Measurements from ENCODE around the gene GSC.
A peak's percentile ranks its signal among the peaks of the same experiment; 100 is the strongest.
"Not testable (repeated sequence)": the region's sequence is repeated elsewhere in the genome, so short reads cannot be mapped to it uniquely, and the experiment has no call there.

The GSC gene
- 0 to 0.25 (median 0) reads per million in 9 experiments for total RNA-seq

DNA sequence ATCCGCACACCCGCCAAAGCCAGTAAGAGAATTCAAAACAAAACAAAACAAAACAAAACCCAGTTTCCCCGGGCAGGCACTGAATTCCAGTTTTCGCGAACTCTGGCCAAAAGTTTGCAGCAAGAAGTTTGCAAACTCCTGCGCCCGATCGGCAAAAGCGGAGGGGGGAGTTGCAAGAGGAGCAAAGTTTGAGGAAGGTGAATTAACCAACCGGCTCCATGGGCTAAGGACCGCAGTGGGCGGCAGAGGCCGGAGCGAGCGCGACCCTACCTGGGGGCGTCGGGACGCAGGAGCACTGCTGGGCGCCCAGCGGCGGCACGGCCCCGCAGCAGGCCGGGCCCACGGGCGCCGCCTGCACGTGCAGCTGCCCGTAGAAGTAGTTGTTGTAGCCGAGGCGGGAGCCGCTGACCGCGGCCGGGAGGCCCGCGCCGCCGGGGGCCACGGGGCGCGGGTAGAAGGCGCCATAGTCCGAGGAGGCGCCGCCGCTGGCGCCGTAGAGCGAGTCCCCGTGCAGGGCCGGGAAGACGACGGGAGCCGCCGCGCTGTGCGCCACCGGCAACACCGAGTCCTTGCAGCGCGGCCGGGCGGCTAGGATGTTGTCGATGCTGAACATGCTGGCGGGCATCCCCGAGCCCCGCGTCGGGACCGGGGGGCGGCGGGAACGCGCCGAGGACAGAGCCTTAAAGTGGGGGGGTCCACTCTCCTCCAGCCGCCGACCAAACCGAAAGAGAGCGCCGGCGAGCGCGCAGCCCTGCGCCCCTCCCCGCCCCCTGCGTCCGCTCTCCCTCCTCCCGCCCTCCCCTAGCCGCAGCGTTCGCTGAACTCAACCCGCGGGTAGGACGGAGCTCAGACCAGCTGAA, at the start of gene GSC:
Gene GSC (minus strand): TSS at position 723 of the 860 bp plus-strand sequence. CDS start 98 bp downstream, at position 625.
- ATAC-seq (replicated peaks), result peak; percentile 27
- Mint-ChIP-seq H3K36me3 (ENCODE audit: insufficient read depth) (peaks cover 19% of the 10 kb centered on the region), H3K9me3 (no peaks in the 10 kb centered on the region)

DNA sequence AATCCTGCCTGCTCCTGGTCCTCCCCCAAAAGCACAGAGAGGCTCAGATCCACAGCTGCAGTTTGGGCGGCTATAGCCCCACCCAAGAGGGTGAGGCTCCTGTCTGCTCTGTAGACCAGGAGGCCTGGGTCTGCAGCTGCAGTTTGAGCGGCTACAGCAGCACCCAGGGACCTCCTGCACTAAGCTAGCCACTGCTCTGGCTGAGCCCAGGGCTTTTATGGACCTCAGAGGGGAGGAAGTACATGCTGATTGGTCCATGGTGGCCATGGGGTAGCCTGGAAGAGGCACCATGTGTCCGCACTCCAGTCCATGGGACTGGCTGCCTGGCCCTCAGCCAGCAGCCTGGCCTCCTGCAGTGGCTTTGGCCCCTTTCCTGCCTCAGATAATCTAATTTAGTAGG, 49.6 kb upstream of the GSC start:
- Mint-ChIP-seq H3K4me3 (no peak overlapping the region), H3K27me3 (peaks cover 17 to 31% of the 10 kb centered on the region in 2 donors), H3K27ac (no peak overlapping the region), H3K9me3 (no peaks in the 10 kb centered on the region), H3K4me1 (ENCODE audit: low read depth in 2 of 2) (no peaks in the 10 kb centered on the region), H3K36me3 (ENCODE audit: insufficient read depth) (no peaks in the 10 kb centered on the region)
- ATAC-seq (replicated peaks) (no peak), DNase-seq (no peak)

More for the DNA sequence above, at the start of gene GSC:
- Mint-ChIP-seq H3K4me1 (ENCODE audit: low read depth in 2 of 2) (peaks cover 8 to 14% of the 10 kb centered on the region in 2 donors), H3K27ac (peak within 1 kb of the TSS in 1 of 2 donors; percentile 82), H3K4me3 (peak within 1 kb of the TSS; percentile 81 to 86), H3K27me3 (peaks cover 83 to 94% of the 10 kb centered on the region in 2 donors)
- no peak for DNase-seq

DNA sequence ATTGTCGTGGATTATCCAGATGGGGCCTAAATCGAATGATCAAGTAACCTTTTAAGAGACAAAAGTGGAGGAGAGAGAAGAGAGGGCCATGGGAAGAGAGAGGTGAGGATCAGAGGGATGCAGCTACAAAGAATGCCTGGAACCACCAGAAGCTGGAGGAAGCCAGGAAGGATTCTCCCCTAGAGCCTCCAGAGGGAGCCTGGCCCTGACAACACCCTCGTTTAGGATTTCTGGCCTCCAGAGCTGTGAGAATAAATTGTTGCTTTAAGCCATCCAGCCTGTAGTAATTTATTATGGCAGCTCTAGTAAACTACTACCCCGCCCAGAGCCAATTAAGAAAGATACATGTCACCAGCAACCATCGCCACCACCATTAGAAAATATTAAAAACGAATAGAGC, 46.2 kb upstream of the GSC start:
- no peaks in the 10 kb centered on the region for H3K36me3 Mint-ChIP-seq (ENCODE audit: insufficient read depth)
- ATAC-seq (replicated peaks) (no peak), DNase-seq (no peak)
- H3K27me3 Mint-ChIP-seq, result peaks cover 10 to 33% of the 10 kb centered on the region in 2 donors
- no peaks in the 10 kb centered on the region for H3K4me1 Mint-ChIP-seq (ENCODE audit: low read depth in 2 of 2)
- no peak overlapping the region for H3K4me3 Mint-ChIP-seq
- no peaks in the 10 kb centered on the region for H3K9me3 Mint-ChIP-seq
- H3K27ac Mint-ChIP-seq, result no peak overlapping the region

DNA sequence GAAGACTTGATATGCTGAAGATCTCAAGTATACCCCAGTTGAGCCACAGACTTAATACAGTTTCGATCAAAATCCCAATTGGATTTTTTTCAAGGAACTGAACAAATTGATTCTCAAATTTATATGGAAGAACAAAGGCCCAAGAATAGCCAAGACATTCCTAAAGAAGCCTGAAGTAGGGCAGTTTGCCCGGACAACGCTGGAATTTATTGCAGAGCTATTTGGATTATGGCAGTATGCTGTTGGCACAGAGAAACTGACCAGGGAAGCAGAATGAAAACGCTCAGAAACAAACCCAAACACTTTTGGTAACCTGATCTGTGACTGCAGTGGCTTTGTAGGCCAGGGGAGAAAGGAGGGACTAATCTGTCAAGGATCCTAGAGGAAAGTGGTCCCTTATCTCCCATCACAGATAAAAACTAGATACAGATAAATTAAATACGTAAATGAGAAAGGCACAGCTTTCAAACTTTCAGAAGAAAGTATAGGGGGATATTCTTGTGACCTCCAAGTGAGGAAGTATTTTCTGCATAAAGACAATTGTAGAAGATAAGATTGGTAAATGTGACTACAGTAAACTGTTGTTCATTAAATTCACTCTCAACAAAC, 35.9 kb upstream of the GSC start:
- ATAC-seq (replicated peaks) (no peak), DNase-seq (no peak)
- H3K9me3 Mint-ChIP-seq, result no peaks in the 10 kb centered on the region
- no peaks in the 10 kb centered on the region for H3K36me3 Mint-ChIP-seq (ENCODE audit: insufficient read depth)
- no peak overlapping the region for H3K4me3 Mint-ChIP-seq
- H3K27ac Mint-ChIP-seq, result no peak overlapping the region
- no peaks in the 10 kb centered on the region for H3K4me1 Mint-ChIP-seq (ENCODE audit: low read depth in 2 of 2)
- peaks cover 7 to 11% of the 10 kb centered on the region in 2 donors for H3K27me3 Mint-ChIP-seq

DNA sequence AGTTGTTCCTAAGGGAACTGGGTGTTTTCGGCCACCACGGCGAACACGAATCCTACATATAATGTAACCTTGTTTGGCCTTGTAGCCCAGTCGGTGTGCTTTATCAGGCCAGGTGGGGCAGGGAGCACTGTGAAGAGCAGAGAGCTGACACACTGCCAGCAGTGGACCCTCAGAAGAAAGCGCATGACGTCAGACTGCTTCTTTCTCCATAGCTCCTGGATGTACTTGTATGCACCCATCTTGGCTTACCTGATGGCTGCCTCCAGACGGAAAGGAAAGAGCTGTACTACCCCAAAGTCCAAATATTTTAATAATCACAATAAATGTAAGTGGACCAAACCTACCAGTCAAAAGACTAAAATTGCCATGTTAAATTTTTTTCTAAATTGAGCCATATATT, 31.3 kb upstream of the GSC start:
- H3K36me3 Mint-ChIP-seq (ENCODE audit: insufficient read depth), result no peaks in the 10 kb centered on the region
- H3K27ac Mint-ChIP-seq, result no peak overlapping the region
- H3K9me3 Mint-ChIP-seq, result no peaks in the 10 kb centered on the region
- DNase-seq (no peak), ATAC-seq (replicated peaks) (no peak)
- H3K4me1 Mint-ChIP-seq (ENCODE audit: low read depth in 2 of 2), result no peaks in the 10 kb centered on the region
- peaks cover 0 to 11% of the 10 kb centered on the region in 2 donors for H3K27me3 Mint-ChIP-seq
- no peak overlapping the region for H3K4me3 Mint-ChIP-seq

DNA sequence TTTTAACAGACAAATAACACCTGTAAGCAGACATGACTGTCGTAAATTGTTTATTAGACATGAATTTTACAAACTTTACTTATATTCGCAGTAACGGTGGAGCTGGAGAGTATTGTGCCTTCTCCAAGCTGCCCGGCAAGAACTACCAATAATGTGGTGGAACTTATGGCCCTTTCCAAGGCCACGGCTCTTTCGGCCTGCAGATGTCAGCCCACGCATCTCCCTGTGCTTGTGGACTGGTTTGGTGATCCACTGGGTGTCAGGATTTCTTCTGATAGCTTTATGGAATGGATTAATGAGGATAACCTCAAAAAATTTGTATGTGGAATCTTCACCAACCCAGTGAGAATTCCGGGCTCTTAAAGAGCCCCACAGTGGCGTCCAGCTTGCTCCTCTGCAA, 30.9 kb upstream of the GSC start:
- not testable (repeated sequence) for H3K9me3 Mint-ChIP-seq; H3K4me3 Mint-ChIP-seq; H3K4me1 Mint-ChIP-seq (ENCODE audit: low read depth in 2 of 2)

DNA sequence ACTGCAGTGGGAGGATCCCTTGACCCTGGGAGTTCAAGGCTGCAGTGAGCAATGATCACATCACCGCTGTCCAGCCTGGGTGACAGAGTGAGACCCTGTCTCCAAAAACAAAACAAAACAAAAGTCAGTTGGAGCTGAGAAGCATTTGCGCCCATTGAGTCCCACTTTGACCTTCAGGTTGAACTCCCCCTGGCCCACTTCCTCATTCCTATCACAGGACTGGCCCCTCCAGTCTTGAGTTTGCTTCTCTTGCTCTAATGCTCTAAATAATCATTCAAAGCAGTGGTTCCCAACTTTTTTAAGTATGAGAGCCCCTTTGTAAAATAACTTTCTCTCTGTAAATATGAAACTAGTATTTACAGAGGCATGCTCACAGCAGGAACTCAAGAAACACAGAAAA, 28.0 kb upstream of the GSC start:
- DNase-seq (no peak), ATAC-seq (replicated peaks) (no peak)
- Mint-ChIP-seq H3K27ac (no peak overlapping the region), H3K27me3 (peaks cover 26 to 42% of the 10 kb centered on the region in 2 donors), H3K36me3 (ENCODE audit: insufficient read depth) (peaks cover 2% of the 10 kb centered on the region), H3K4me1 (ENCODE audit: low read depth in 2 of 2) (no peaks in the 10 kb centered on the region), H3K9me3 (no peaks in the 10 kb centered on the region), H3K4me3 (no peak overlapping the region)

More for the DNA sequence above, 30.9 kb upstream of the GSC start:
- ATAC-seq (replicated peaks); H3K36me3 Mint-ChIP-seq (ENCODE audit: insufficient read depth); DNase-seq; H3K27ac Mint-ChIP-seq: not testable (repeated sequence)
- H3K27me3 Mint-ChIP-seq, result peaks cover under 1 to 16% of the 10 kb centered on the region in 2 donors

DNA sequence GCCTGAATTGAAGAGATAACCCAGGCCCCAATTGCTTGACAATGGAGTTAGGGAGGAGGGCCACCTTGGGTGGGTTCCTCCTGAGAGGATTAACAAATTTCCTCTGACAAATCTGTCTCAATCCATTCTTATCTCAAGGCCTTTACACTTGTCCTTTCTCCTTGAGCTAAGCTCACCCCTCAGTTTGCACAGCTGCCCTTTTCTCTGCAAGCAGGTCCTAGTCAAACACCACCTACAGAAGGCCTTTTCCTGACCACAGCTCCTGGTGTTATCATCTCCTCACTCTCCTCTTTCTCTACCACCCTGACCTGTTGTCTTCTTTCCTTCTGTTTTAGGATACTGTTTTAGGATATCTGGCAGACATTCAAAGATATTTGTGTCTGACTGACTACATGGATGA, 26.4 kb upstream of the GSC start:
- Mint-ChIP-seq H3K27me3 (peaks cover 33 to 42% of the 10 kb centered on the region in 2 donors), H3K36me3 (ENCODE audit: insufficient read depth) (peaks cover 2% of the 10 kb centered on the region), H3K27ac (no peak overlapping the region), H3K9me3 (no peaks in the 10 kb centered on the region), H3K4me3 (no peak overlapping the region), H3K4me1 (ENCODE audit: low read depth in 2 of 2) (no peaks in the 10 kb centered on the region)
- DNase-seq (no peak), ATAC-seq (replicated peaks) (no peak)

DNA sequence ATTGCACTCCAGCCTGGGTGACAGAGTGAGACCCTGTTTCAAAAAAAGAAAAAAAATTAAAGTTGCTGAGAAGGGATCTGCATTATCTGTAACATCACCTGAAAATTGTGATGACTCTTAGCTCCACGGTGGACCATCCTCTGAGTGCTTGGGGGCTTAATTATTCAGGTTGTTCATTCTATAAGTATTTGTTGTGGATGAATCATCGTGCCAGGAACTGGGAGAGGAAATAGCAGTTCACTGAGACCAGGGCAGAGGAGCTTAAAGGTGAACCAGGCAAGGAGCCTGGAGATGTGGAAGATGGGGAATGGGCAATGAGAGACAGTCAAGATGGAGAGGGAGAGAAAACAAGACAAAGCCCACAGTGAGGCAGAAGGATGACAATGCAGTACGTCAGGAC, 25.5 kb upstream of the GSC start:
- H3K9me3 Mint-ChIP-seq, result no peaks in the 10 kb centered on the region
- ATAC-seq (replicated peaks) (no peak), DNase-seq (no peak)
- no peak overlapping the region for H3K4me3 Mint-ChIP-seq
- H3K27me3 Mint-ChIP-seq, result peaks cover 32 to 33% of the 10 kb centered on the region in 2 donors
- H3K27ac Mint-ChIP-seq, result no peak overlapping the region
- H3K4me1 Mint-ChIP-seq (ENCODE audit: low read depth in 2 of 2), result no peaks in the 10 kb centered on the region
- peaks cover 2% of the 10 kb centered on the region for H3K36me3 Mint-ChIP-seq (ENCODE audit: insufficient read depth)

DNA sequence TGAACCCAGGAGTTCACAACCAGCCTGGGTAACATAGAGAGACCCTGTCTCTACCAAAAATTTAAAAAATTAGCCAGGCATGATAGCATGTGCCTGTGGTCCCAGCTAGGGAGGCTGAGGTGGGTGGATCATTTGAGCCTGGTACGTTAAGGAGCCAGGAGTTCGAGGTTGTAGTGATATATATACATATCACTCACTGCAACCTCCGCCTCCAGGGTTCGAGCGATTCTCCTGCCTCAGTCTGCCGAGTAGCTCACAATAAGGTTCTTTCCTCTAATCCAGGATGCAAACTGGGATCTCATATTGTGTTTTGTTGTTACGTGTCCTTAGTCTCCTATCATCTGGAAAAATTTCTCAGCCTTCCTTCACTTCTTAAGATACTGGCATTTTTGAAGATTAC, 24.0 kb upstream of the GSC start:
- Mint-ChIP-seq H3K9me3 (no peaks in the 10 kb centered on the region), H3K27me3 (peaks cover 31 to 33% of the 10 kb centered on the region in 2 donors), H3K4me1 (ENCODE audit: low read depth in 2 of 2) (no peaks in the 10 kb centered on the region), H3K27ac (no peak overlapping the region), H3K4me3 (no peak overlapping the region), H3K36me3 (ENCODE audit: insufficient read depth) (peaks cover 2% of the 10 kb centered on the region)
- DNase-seq (no peak), ATAC-seq (replicated peaks) (no peak)

DNA sequence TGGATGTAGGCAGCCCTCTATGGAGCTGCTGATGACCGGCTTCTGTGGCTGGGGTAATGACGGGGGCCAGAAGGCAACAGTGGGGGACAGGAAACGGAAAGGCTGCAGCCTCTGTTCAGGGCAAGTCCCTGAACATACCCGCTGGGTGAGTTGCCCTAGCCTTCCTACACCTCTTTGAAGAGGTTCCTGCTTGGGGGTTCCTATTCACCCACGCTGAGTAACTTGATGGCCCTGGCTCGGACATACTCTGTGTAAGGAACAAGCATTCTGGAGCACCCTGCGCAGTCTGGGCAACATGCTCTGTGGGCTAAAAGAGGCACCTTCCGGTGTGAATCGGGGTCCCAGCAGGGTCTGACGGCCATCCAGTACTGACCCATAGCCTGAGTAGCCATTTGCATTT, 17.7 kb upstream of the GSC start:
- ATAC-seq (replicated peaks), result no peak
- H3K36me3 Mint-ChIP-seq (ENCODE audit: insufficient read depth), result no peaks in the 10 kb centered on the region

DNA sequence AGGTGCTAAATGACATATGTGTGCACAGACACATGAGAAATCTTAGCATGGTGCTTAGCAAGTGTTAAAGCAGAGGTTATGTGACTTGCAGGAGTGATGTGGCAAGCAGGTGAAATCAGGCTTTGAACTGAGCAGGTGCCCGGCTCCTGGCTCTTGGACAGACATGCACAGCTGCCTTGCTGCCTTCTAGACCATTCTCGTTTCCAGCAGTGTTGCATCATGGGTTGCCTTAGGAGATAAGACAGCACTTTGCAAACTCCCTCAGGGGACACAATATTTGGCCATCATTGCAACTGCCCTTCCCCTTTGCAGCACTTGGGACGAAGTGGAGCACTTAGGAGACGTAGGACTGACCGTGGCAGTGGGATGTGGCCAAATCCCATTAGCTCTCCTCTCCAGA, 17.2 kb upstream of the GSC start:
- Mint-ChIP-seq H3K36me3 (ENCODE audit: insufficient read depth) (no peaks in the 10 kb centered on the region), H3K4me1 (ENCODE audit: low read depth in 2 of 2) (no peaks in the 10 kb centered on the region), H3K9me3 (no peaks in the 10 kb centered on the region), H3K27me3 (peaks cover 7 to 9% of the 10 kb centered on the region in 2 donors), H3K27ac (no peak overlapping the region), H3K4me3 (no peak overlapping the region)
- no peak for ATAC-seq (replicated peaks)
- no peak for DNase-seq

More for the DNA sequence above, 17.7 kb upstream of the GSC start:
- DNase-seq, result no peak
- Mint-ChIP-seq H3K4me1 (ENCODE audit: low read depth in 2 of 2) (no peaks in the 10 kb centered on the region), H3K9me3 (no peaks in the 10 kb centered on the region), H3K27me3 (peaks cover 9 to 12% of the 10 kb centered on the region in 2 donors), H3K4me3 (no peak overlapping the region), H3K27ac (no peak overlapping the region)

DNA sequence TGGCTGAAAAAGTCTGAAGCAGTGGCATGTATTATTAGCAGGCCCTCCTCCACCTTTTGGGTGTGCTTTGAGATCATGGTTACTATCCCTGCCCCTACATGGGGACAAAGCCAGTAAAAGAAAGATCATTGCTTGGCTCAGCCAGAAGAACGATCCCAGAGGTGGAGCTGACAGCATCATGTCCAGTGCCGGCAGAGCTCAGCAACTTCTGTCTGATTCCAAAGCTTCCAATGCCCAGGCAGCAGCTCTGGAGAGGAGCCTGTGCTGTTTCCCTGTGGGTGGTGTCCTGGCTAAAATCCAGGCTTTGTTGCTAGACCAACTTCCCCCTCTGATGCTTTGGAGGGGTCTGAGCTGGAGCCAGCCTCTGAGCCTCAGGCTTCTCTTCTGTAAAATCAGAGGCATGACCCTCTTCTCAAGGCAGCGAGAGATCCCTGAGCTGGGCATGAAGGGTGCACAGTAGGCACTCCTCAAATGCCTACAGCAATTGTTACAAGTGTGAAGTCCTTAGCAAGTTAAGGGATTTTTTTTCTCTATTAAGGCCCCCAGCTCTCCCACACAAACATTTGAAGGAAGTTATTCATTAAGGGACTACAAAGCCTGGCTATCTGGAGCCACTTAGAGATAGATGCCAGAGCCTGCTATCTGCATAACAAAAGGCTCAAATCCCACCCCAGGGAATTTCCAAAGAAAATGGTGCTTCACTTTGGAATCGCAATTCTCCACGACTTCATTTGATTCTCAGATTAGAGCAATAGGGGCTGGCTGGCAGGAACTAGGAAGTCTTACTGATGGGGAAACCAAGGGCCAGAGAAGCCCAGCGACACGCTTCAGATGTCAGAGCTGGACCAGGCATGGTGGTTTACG, 10.9 kb upstream of the GSC start:
- H3K9me3 Mint-ChIP-seq, result no peaks in the 10 kb centered on the region
- H3K4me1 Mint-ChIP-seq (ENCODE audit: low read depth in 2 of 2), result peaks cover 0 to under 1% of the 10 kb centered on the region in 2 donors
- ATAC-seq (replicated peaks), result no peak
- no peaks in the 10 kb centered on the region for H3K36me3 Mint-ChIP-seq (ENCODE audit: insufficient read depth)
- H3K27me3 Mint-ChIP-seq, result peaks cover 46 to 56% of the 10 kb centered on the region in 2 donors
- DNase-seq, result no peak
- H3K27ac Mint-ChIP-seq, result no peak overlapping the region
- H3K4me3 Mint-ChIP-seq, result no peak overlapping the region

Measured in effector memory CD8-positive, alpha-beta T cell (primary cell).